Activated CD4-positive, CD25-positive, alpha-beta regulatory T cell (primary cell): ENCODE results near the gene MAP2K1.
"Not testable (repeated sequence)": the region's sequence is repeated elsewhere in the genome, so short reads cannot be mapped to it uniquely, and the experiment has no call there.

ENCODE experiments used
- DNase-seq, 4 experiments: peaks; one replicate each; lab custom pipeline; 2025; lab: John Stamatoyannopoulos, UW

Gene MAP2K1

DNA sequence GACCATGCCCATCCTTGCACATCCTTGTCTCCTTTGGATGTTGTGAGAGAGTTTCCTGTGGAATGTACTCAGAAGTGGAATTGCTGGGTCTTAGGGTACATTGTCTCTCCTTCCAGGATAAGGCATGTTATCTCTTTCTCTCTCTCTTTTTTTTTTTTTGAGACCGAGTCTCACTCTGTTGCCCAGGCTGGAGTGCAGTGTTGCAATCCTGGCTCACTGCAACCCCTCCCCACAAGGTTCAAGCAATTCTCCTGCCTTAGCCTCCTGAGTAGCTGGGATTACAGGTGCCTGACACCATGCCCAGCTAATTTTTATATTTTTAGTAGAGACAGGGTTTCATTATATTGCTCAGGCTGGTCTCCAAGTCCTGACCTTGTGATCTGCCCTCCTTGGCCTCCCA lies 6.3 kb downstream of the MAP2K1 start:
- DNase-seq, result not testable (repeated sequence)

DNA sequence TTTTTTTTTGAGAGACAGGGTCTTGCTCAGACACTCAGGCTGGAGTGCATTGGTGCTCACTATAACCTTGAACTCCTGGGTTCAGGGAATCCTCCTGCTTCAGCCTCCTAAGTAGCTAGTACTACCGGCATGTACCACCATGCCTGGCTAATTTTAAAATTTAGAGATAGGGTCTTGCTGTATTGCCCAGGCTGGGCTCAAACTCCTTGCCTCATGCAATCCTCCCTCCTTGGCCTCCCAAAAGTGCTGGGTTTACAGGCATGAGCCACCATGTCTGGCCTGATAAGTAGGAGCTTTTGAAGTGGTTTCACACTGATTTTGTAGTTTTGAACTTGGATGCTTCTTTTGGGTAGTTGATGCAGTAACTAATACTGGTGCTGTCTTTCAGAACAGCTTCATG lies 7.8 kb downstream of the MAP2K1 start:
- DNase-seq, result no peak

DNA sequence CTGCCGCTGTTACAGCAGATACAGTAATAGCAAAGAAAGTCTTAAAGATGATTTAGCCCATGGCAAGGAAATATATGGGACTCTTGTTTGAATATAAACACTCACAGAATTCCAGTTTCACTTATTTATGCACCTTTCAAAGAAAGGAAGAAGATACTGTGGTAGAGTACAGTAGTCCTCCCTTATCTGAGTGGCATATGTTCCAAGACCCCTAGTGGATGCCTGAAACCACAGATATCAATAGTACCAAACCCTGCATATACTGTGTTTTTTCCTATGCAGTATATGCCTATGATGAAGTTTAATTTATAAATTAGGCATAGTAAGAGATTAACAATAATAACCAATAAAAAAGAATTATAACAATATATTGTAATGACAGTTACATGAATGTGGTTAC lies 8.2 kb downstream of the MAP2K1 start:
- DNase-seq, result no peak

DNA sequence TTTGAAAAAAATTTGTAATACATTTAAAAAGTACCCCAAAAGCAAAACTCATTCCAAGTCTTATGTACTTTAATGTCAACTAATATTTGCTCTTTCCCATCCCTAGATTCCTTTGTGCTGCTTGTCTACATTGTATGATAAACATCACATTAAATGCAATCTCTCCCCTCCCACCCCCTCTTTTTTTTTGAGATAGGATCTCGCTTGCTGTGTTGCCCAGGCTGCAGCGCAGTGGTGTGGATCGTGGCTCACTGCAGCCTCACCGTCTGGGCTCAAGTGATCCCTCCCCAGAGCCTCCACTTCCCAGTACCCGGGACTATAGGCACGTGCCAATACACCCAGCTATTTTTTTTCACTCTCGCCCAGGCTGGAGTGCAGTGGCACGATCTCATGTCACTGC lies 12.6 kb downstream of the MAP2K1 start:
- no peak for DNase-seq

DNA sequence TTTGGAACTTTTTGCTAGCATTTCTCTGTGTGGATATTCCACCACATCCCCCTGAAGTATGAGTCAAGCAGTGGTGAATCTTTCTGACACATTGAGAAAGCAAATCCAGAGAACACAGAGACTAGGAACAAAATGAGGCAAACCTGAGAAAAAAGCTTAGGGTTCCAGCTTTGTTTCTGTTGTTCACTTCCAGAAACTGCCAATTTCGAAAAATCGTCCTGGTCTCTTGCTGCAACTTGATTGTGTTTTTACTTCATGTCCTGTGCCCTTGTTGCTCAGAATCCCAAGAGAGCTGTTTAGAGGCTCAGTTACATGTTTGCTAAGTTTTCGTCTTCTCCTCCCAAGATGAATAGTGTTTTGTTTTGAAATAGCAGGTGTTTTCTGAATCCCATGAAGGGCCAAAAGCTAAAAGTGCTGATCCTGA lies 13.7 kb downstream of the MAP2K1 start:
- no peak for DNase-seq

DNA sequence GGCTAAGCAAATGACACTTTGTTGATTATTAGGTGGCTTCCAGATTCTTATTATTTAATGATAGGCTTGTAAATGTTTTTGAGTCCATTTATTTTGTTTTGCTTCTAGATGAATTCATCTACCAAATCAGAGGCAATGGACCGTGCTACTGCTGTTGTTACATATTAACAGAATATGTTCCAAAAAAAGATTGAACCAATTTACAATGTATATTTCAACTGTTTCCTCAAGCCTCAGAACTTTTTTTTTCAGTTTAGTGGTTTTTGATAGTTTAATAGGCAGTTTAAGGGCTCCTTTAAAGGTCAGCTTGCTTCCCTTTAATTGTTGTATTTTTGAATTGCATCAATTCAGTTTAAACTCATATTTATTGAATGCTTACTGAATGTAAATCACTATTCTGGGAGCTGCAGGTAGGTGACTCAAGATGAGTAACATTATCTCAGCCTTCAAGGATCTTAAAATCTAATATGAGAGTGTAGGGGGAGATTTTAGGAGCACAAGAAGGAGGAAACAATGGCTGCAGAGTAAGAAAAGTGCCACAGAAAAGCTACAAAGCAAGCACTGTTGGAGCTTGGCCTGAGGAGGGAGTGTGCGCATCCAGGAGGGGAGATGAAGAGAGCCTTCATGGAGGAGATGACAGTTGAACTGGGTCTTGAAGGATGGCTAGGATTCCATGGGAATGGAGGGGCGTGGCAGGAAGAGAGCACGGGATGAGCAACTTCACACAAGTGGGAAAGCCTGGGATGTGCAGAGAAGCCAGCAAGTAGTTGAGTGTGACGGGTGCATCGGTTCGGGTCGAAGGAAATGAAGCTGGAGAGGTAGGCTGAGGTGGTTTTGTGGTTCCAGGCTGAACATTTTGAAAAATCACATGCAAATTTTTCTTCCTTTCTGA lies 14.7 kb downstream of the MAP2K1 start:
- DNase-seq, result no peak

DNA sequence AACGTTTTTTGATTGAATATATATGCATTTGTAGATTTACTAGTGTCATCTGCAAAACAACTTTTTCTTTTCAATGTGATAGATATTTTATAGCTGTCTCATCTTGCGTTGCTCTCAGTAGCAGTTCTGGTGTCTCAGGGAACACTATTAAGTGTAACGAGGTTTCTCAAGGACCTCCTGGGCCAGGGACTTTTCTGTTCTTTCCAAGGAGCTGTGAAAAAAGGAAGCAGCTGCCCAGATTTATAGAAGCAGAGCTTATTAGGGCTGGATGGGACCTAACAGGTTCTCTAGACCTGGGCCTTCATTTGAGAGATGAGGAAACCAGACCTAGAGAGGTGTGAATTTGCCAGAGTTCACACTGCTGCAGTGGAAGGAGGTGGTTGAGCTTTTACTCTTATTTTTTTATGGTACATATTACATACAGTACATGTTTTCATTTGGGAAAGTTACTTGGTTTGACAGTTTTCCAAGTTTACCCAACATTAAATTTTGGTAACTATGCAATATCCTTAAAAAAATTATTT lies 16.1 kb downstream of the MAP2K1 start:
- DNase-seq, result no peak

DNA sequence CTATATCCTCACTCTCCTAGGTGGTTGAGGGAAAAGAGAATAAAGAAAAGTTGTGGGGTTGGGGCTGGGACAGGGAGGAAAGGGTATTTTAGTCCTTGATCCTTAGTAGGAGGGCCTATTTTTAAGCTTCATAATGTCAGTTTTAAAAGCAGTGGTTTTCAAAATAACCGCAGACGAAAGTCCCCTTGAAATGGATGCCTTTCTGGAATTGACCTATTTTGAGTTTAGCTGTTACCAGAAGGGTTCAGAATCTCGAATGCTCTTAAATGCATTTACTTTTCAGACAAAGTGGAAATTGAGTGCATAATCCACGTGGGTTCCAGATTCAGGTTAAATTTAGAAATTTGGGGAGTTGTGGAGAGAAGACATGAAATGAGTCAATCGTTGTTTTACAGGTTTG lies 16.6 kb downstream of the MAP2K1 start:
- DNase-seq, result no peak

DNA sequence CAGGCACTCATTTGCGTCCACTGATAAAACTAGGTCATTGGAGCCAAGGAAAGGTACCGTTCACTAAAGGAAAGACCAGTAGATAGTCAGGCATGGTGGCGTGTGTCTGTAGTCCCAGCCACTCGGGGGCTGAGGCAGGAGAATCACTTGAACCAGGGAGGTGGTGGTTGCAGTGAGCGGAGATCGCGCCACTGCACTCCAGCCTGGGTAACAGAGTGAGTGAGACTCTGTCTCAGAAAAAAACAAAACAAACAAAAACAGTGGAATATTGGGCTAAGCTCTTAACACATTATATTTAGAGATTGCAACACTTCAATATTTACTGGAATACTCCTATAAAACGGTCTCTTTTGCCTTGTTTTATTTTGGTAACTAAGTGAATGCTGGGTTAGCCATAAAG lies 17.4 kb downstream of the MAP2K1 start:
- no peak for DNase-seq

DNA sequence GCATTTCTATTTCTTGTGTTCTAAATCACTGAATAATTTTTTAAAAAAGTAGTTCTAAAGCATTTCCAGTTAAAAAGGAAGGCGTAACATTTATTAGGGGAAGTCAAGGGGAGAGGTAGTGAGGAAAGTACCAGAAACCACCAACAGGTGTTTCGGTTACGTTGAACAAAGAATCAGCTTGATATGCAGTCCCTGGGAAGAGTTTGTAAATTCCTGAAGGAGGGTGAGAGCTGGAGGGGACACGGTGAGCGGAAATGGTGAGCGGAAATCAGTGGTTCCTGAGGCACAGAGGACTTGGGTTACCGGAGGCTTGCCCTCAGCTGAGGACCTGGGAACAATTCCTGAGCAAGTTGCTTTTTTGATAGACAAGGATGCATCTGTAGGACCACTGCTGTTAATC lies 17.8 kb downstream of the MAP2K1 start:
- DNase-seq, result no peak

DNA sequence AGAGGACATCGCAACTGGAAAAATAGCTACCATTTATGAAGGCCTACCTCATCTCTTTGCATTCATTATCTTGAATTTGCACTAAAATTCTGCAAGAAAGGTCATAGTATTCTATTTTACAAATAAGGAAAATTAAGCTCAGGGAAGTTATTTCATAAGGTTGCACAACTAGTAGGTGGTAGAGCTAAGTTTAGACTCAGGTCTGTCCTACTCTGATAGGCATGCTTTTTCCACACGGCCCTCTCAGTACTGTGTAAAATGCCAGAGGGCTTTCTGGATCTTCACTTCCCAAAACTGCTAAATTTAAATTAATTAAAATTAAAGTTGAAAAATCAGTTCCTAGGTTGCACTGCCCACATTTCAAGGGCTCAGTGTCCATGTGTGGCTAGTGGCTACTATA lies 18.3 kb downstream of the MAP2K1 start:
- no peak for DNase-seq

DNA sequence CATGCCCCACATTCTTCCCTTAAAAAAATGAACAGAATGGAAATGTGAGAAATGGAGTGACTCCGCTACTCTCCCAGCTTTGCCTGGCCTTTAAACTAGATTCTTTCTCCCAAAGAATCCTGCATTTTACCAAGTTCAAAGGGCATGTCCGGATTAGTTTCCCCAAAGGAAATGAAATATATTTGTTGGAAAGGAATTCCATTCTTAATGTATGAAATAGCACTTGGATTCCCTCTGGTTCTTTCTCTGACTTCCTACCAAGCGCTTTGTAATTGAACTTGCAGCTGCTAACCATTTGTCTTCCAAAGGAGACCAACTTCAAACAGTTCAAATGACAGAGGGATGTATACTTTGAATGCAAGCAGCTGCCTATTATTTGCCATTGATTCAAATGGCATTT lies 18.9 kb downstream of the MAP2K1 start:
- DNase-seq, result no peak

DNA sequence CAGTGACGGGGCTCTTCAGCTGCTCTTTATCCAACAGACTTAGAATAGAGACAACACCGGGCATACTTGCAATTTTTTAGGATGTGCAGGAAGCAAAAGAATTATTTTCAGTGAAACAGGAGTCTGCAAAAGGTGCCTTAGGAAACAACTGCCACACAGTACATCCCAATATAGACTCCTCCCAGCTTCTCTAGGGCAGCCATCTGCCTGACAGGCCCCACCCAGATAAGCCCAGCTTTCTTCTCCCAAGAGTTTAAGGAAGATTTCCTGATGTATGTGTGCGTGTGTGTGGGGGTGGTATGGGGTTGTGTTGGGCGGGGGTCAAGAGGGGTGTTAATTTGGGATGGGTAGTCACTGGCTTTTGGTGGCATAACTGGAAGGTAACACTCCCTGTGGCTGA lies 21.5 kb downstream of the MAP2K1 start:
- DNase-seq, result no peak

DNA sequence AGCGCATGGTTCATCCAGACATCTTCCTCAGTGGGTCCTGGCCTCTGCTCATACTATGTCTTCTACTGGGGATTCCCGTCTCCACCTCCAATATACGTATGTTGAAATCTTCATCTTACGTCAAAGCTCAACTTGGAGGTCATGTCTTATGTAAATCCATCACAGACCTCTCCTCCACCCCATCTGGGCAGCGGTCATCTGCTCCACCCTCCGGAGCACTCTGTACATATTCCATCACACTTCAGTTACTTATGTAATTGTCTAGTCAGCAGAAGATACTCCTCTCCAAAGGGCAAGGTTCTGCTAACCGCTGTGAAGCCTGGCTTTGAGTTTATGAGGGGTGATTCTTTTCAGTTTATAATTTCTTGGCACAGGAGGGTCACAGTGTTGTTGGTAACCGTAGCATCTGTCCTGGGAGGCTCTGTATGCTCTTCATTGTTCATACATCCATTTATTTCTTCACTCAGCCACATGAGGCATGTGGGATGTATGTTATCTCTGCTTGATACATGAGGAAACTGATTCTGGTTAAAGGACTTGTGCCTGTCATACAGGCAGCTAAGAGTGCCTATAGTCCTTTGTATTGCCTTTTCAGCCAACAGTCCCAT lies 22.1 kb downstream of the MAP2K1 start:
- no peak for DNase-seq

DNA sequence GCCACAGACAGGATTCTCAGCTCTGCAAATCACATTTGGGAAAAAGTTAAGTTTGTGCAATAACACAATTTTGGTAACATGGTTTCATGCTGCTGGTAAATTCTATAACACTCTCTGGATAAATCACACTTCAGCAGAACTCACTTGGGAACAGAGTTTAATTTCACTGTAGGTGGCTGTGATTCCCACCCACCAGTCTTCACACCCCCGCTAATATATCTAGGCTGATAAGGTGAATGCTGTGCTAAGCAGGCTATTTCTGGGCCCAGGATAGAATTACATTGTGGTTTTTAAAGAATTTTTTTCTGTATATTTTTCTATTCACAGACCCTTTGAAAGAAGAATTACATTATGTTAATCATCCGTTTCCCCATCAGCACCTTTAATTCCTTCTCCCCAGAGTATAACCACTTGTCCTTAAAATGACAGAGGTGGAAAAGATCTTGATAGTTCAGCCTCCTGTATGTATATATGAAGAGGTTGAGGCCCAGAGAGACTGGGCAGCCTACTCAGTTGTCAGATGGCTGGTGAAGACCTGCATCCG lies 22.9 kb downstream of the MAP2K1 start:
- DNase-seq, result no peak

DNA sequence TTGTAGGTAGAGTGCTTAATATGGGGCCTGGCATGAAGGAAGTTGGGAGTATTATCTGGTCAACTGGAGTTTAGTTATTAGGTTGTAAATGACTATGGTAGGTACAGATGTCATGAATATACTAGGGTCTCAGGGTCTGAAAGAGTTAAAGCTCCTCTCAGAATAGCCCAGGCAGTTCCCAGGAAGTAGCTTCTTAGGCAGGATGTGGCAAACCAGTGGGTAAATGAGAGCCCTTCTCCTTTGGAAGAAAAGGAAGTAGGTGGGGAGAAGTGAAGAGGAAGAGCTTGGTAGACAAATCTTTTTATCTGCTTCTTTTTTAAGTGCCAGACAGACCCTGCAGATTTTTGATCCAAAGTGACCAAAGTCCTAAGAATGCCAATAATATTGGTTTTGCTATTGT lies 24.5 kb downstream of the MAP2K1 start:
- no peak for DNase-seq

DNA sequence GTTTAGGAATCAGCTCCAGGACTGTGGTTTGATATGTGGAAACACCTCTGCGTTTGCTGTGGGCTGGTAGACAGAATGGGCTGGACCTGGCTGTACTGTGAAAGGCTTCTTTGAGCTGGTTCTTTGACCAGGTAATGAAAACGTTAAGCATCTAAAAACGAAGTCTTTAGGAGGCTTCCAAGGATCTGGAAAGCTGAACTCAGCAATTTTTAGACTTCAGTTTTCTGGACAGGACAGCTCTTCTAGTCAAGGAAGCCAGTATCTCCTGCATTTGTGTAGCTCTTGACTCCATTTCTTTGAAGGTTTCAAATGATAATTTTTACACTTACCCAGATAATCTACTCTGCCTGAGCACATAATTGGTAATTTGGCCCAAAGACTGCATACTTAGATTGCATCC lies 25.5 kb downstream of the MAP2K1 start:
- DNase-seq, result no peak

DNA sequence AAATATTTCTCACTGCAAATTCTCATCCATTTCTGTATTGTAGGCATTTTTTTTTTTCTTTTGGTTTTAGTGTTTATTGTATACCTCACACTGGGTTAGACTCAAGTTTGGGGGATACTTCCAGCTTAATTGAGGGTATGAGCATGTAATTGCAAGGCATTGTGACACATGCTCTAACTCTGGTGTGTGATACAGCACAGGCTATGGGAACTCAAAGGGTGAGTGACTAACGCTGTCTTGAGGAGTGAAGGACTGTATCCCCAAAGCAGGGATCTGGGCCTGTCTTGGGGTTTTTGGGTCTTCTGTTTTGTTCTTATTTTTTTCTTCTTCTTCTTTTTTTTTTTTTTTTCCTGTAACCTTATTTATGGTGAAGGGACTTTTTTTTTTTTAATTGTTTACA lies 26.9 kb downstream of the MAP2K1 start:
- DNase-seq, result no peak

DNA sequence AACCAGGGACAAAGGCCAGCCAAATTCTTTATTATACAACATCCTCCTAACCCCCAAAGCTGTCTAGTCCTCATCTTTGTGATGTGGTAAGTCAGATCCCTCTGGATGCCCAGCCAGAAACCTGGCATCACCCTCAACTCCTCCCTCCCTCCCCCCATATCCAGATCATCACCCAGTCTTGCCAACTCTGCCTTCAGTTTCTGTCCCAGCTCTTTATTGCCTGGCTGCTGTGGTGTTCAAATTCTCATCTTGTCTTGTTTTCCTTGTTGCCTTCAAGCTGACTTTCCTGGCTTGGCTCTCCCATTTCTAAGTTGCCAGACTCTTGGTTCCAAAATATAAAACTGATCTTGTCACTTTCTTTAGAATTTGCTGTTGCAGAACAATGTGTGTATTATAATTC lies 28.6 kb downstream of the MAP2K1 start:
- no peak for DNase-seq

DNA sequence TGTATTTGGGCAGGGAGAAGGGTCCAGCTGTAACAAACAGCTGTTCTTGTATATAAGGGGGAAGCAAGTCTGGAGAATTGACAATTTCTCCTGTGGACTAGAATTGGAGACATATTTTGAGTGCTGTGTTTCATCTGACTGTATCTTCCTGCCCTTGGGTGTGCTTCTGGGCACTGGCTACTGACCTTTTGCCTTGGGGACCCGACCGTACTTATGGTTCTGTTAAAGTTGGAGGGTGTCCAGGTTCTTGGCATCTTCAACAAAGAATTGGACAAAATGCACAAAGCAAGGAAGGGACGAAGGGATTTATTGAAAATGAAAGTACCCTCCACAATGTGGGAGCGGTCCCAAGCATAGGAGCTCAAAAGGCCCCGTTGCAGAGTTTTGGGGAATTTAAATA lies 31.0 kb downstream of the MAP2K1 start:
- no peak for DNase-seq

DNA sequence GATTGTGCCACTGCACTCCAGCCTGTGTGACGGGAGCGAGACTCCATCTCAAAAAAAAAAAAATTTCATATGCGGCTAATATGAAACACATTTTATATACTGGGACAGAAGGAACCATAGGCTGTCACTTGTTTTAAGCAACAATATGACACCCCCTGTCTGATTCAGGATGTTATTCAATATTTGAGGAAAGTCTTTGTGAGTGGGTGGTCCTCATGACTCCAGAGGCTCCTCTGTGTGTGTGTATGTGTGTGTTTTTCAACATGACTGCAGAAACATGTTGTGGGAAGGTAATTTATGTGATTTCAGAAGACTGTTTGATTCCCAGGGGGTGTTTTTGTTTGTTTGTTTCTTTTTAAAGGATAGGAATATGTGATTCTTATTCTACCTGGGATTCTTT lies 32.8 kb downstream of the MAP2K1 start:
- DNase-seq, result no peak

DNA sequence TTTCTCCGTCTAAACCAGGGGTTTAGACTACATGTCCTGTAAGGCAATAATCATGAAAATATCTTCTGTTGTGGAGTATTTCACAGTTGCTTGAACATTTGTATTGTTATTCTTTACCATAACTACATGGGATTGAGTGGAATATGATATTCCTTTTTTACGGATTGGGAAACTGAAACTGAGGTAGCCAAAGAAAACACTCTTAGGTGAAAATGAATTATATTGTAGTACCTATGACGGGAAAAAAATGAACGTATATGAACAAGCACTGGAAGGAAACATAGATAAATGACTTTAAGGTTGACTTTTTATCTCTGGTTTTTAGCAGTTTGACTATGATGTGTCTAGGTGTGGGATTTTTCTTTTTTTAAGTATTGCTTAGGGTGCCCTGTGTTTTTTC lies 35.6 kb downstream of the MAP2K1 start:
- DNase-seq, result no peak

DNA sequence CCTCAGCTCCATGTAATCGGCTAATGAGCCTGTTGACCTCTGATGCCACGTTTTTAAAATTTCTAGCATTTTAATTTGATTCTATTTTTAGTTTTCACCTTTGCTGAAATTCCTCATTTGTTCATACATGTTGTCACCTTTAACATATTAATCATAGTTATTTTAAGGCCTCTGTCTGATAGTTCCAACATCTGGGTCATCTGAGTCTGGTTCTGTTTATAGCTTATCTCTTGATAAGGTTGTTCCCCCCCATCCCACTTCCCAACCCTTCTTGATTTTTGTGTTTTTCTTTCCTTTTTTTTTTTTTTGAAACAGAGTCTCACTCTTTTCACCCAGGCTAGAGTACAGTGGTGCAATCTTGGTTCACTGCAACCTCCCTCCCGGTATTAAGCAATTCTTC lies 36.4 kb downstream of the MAP2K1 start:
- DNase-seq, result no peak
